ENCODE results near the gene C17orf50. TPM values are rescaled to one million over a fixed set of nuclear protein-coding genes. Genes with fewer than 3 reads are reported as not detected.

Gene C17orf50
- total RNA-seq, 1 experiment from 2014 or later = not detected

DNA sequence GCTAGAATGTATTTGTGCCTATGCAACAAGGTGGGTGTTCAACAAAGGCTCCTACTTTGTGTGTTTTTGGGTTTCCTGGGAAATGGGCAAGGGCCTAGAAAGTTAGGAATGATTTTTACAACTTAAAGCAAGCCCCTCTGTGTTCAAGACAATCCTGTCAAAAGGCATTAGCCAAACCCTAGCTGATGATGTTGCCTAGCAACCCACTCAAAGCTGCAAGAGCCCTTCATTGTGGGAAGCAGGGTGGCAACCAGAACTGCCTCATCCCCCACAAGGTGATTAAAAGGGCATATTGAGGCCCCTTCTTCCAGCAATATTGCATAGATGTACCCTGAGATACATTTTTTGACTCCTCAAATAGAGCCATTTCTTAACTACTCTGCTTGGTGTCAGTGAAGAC, 45.3 kb upstream of the C17orf50 start:
- Histone ChIP-seq H3K9me3 (ENCODE audit: control insufficient read depth in 1 of 2, insufficient read depth in 1 of 2, low read depth in 1 of 2, low read length in 2 of 2) (no peaks in the 10 kb centered on the region), H3K36me3 (ENCODE audit: control insufficient read depth in 1 of 2, insufficient read depth in 2 of 2, low read length in 2 of 2) (peaks cover 14 to 29% of the 10 kb centered on the region in 2 experiments; a peak in 3 of 4 replicates), H3K9ac (ENCODE audit: low read length) (no peak overlapping the region), H4K20me1 (ENCODE audit: insufficient read depth) (no peaks in the 10 kb centered on the region), H2AFZ (ENCODE audit: low read depth, low read length, poor library complexity, severe bottlenecking) (no peak overlapping the region), H3K4me2 (ENCODE audit: low read length) (no peak overlapping the region), H3K27ac (ENCODE audit: low read depth, low read length) (no peak overlapping the region), H3K4me3 (replicated peaks in 1 of 2; ENCODE audit: low read depth in 1 of 2, low read length in 2 of 2) (no peak overlapping the region), H3K9me2 (ENCODE audit: insufficient read depth) (no peaks in the 10 kb centered on the region), H3K79me2 (ENCODE audit: insufficient read depth, low read length) (no peaks in the 10 kb centered on the region), H3K27me3 (ENCODE audit: insufficient read depth, low read length) (no peaks in the 10 kb centered on the region), H3K4me1 (ENCODE audit: control insufficient read depth in 1 of 2, insufficient read depth in 2 of 2, low read length in 2 of 2) (no peaks in the 10 kb centered on the region)
- ChIA-PET CTCF (no interaction called here), POLR2A (no interaction called here), RAD21 (ENCODE audit: low non-redundant PET in 1 of 2, low total read pairs in 2 of 2, uncharacterized antibody in 2 of 2, unreplicated experiment in 2 of 2) (no interaction called here)
- intact Hi-C loops (cut with micrococcal nuclease) = no loop called here
- no peak for ATAC-seq
- no peak for DNase-seq (ENCODE audit: low read depth, low spot score)
- TF ChIP-seq, protein P1, sequence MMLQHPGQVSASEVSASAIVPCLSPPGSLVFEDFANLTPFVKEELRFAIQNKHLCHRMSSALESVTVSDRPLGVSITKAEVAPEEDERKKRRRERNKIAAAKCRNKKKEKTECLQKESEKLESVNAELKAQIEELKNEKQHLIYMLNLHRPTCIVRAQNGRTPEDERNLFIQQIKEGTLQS (IDR thresholded peaks at IDR 0.05) = no peak
- TF ChIP-seq EGR1 (IDR thresholded peaks at IDR 0.05; ENCODE audit: low read depth) (no peak), ELF1 (IDR thresholded peaks at IDR 0.05; ENCODE audit: borderline replicate concordance, low read depth) (no peak), EZH2phosphoT487 (IDR thresholded peaks at IDR 0.05; ENCODE audit: borderline replicate concordance) (no peak), POLR2AphosphoS5 (IDR thresholded peaks at IDR 0.05; ENCODE audit: low read depth, low read length) (no peak)
- TF ChIP-seq, protein P2, sequence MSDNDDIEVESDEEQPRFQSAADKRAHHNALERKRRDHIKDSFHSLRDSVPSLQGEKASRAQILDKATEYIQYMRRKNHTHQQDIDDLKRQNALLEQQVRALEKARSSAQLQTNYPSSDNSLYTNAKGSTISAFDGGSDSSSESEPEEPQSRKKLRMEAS (IDR thresholded peaks at IDR 0.05) = no peak
- TF ChIP-seq, protein P3, sequence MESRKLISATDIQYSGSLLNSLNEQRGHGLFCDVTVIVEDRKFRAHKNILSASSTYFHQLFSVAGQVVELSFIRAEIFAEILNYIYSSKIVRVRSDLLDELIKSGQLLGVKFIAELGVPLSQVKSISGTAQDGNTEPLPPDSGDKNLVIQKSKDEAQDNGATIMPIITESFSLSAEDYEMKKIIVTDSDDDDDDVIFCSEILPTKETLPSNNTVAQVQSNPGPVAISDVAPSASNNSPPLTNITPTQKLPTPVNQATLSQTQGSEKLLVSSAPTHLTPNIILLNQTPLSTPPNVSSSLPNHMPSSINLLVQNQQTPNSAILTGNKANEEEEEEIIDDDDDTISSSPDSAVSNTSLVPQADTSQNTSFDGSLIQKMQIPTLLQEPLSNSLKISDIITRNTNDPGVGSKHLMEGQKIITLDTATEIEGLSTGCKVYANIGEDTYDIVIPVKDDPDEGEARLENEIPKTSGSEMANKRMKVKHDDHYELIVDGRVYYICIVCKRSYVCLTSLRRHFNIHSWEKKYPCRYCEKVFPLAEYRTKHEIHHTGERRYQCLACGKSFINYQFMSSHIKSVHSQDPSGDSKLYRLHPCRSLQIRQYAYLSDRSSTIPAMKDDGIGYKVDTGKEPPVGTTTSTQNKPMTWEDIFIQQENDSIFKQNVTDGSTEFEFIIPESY (IDR thresholded peaks at IDR 0.05; ENCODE audit: extremely low read depth, insufficient replicate concordance, low read length) = no peak
- TF ChIP-seq, protein P4, sequence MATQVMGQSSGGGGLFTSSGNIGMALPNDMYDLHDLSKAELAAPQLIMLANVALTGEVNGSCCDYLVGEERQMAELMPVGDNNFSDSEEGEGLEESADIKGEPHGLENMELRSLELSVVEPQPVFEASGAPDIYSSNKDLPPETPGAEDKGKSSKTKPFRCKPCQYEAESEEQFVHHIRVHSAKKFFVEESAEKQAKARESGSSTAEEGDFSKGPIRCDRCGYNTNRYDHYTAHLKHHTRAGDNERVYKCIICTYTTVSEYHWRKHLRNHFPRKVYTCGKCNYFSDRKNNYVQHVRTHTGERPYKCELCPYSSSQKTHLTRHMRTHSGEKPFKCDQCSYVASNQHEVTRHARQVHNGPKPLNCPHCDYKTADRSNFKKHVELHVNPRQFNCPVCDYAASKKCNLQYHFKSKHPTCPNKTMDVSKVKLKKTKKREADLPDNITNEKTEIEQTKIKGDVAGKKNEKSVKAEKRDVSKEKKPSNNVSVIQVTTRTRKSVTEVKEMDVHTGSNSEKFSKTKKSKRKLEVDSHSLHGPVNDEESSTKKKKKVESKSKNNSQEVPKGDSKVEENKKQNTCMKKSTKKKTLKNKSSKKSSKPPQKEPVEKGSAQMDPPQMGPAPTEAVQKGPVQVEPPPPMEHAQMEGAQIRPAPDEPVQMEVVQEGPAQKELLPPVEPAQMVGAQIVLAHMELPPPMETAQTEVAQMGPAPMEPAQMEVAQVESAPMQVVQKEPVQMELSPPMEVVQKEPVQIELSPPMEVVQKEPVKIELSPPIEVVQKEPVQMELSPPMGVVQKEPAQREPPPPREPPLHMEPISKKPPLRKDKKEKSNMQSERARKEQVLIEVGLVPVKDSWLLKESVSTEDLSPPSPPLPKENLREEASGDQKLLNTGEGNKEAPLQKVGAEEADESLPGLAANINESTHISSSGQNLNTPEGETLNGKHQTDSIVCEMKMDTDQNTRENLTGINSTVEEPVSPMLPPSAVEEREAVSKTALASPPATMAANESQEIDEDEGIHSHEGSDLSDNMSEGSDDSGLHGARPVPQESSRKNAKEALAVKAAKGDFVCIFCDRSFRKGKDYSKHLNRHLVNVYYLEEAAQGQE (IDR thresholded peaks at IDR 0.05; ENCODE audit: low read depth) = no peak
- BruUV-seq (replicated peaks) = no TSS peak

All from HCT116 (cell line).